Bronchial epithelial cell (primary cell): ENCODE data around the gene AP3D1. TPM values are rescaled to one million over a fixed set of nuclear protein-coding genes. Genes with fewer than 3 reads are reported as not detected.
A peak's percentile ranks its signal among the peaks of the same experiment; 100 is the strongest.

Experiments
- DNase-seq: peaks from one replicate; pipeline ENCODE4 v3.0.0-alpha.2; 2010; ENCODE audit warnings: low read depth
- FAIRE-seq: peaks from 2 replicates; lab custom pipeline; 2011; peaks lifted over from hg19 to GRCh38; lab: Jason Lieb, UNC
- H3K27me3 ChIP-seq: 2 replicates; pipeline ENCODE4 v1.5.1; 2011; ENCODE audit warnings: low read length; ENCODE audit not compliant: control insufficient read depth, insufficient read depth
- H3K36me3 ChIP-seq: 2 replicates; pipeline ENCODE4 v1.5.1; 2011; ENCODE audit warnings: low read length; ENCODE audit not compliant: control insufficient read depth, insufficient read depth
- H3K4me3 ChIP-seq: 2 replicates; pipeline ENCODE4 v1.5.1; 2011; ENCODE audit warnings: mild to moderate bottlenecking, low read depth, low read length, control low read depth
- CTCF ChIP-seq: IDR thresholded peaks from 2 replicates; pipeline ENCODE4 v1.5.1; 2011; ENCODE audit warnings: mild to moderate bottlenecking, moderate library complexity, low read length, control low read depth, inconsistent platforms; ENCODE audit not compliant: insufficient read depth, severe bottlenecking
- total RNA-seq: library from RNA; depleted of rRNA; stranded (reverse); fragments of >200 nt; gene quantifications from 2 replicates; pipeline ENCODE4 v1.2.1, GENCODE V29; 2014

Gene AP3D1
- total RNA-seq, 1 donor from 2014 or later: 72.1 TPM

- Histone ChIP-seq H3K36me3 (peaks cover 29% of the 10 kb centered on the region), H3K4me3 (no peak overlapping the region)
- FAIRE-seq: peak; percentile 93
Measured at GRCh38 chr19:2197270-2197669, 45.9 kb upstream of the AP3D1 start.

GRCh38 chr19:2195914-2196313 is 44.5 kb upstream of the AP3D1 start:
- H3K36me3 ChIP-seq: peaks cover 39% of the 10 kb centered on the region
- no peak overlapping the region for H3K4me3 ChIP-seq
- H3K27me3 ChIP-seq: no peaks in the 10 kb centered on the region
- DNase-seq: no peak
- no peak for FAIRE-seq
- TF ChIP-seq CTCF: no peak

More at GRCh38 chr19:2197270-2197669, 45.9 kb upstream of the AP3D1 start:
- no peak for TF ChIP-seq CTCF
- DNase-seq: no peak
- no peaks in the 10 kb centered on the region for H3K27me3 ChIP-seq

- FAIRE-seq (no peak), DNase-seq (no peak)
- Histone ChIP-seq H3K36me3 (peaks cover 40% of the 10 kb centered on the region), H3K4me3 (no peak overlapping the region), H3K27me3 (no peaks in the 10 kb centered on the region)
- TF ChIP-seq CTCF: no peak
Measured at GRCh38 chr19:2195361-2195760, 44.0 kb upstream of the AP3D1 start.

- no peak for DNase-seq
- Histone ChIP-seq H3K36me3 (peaks cover 39% of the 10 kb centered on the region), H3K4me3 (no peak overlapping the region), H3K27me3 (no peaks in the 10 kb centered on the region)
- no peak for TF ChIP-seq CTCF
- FAIRE-seq: no peak
Measured at GRCh38 chr19:2194513-2195078, 43.2 kb upstream of the AP3D1 start.

GRCh38 chr19:2193807-2194206 is 42.4 kb upstream of the AP3D1 start:
- Histone ChIP-seq H3K4me3 (no peak overlapping the region), H3K36me3 (peaks cover 42% of the 10 kb centered on the region), H3K27me3 (no peaks in the 10 kb centered on the region)
- no peak for TF ChIP-seq CTCF
- DNase-seq: no peak
- FAIRE-seq: no peak

GRCh38 chr19:2192862-2193261 is 41.5 kb upstream of the AP3D1 start:
- Histone ChIP-seq H3K27me3 (no peaks in the 10 kb centered on the region), H3K36me3 (peaks cover 42% of the 10 kb centered on the region), H3K4me3 (no peak overlapping the region)
- no peak for TF ChIP-seq CTCF
- FAIRE-seq (no peak), DNase-seq (no peak)
